GM12875 (cell line): Measurements from ENCODE around the gene STEAP1.

Source experiments
- H3K4me3 ChIP-seq: one replicate; pipeline ENCODE4 v1.5.1; 2011; ENCODE audit warnings: low read depth, low read length, control low read depth
- CTCF ChIP-seq: IDR thresholded peaks from 2 replicates; pipeline ENCODE4 v1.5.1; 2011; ENCODE audit warnings: low read depth, mild to moderate bottlenecking, control low read depth, inconsistent platforms, low read length, moderate library complexity, borderline replicate concordance; ENCODE audit not compliant: insufficient read depth

Gene STEAP1

GRCh38 chr7:90190995-90191394 lies 36.7 kb downstream of the STEAP1 start:
- no peak overlapping the region for H3K4me3 ChIP-seq
- TF ChIP-seq CTCF = no peak

GRCh38 chr7:90191648-90192047 lies 37.4 kb downstream of the STEAP1 start:
- TF ChIP-seq CTCF = no peak
- no peak overlapping the region for H3K4me3 ChIP-seq

- no peak for TF ChIP-seq CTCF
- H3K4me3 ChIP-seq = no peak overlapping the region
These were observed 38.8 kb downstream of the STEAP1 start for GRCh38 chr7:90192876-90193750.

GRCh38 chr7:90194911-90195809 lies 40.9 kb downstream of the STEAP1 start:
- H3K4me3 ChIP-seq = no peak overlapping the region
- no peak for TF ChIP-seq CTCF

- TF ChIP-seq CTCF = no peak
These were observed 47.4 kb downstream of the STEAP1 start for GRCh38 chr7:90201500-90202195.

GRCh38 chr7:90207956-90208355 lies 53.7 kb downstream of the STEAP1 start:
- TF ChIP-seq CTCF = no peak
- no peak overlapping the region for H3K4me3 ChIP-seq

More at GRCh38 chr7:90201500-90202195, 47.4 kb downstream of the STEAP1 start:
- no peak overlapping the region for H3K4me3 ChIP-seq
